ENCODE measurements around the gene WASHC4.
"Not testable (repeated sequence)": the region's sequence is repeated elsewhere in the genome, so short reads cannot be mapped to it uniquely, and the experiment has no call there.

WASHC4 gene

GRCh38 chr12:105090361-105090760 lies 17.2 kb upstream of the WASHC4 start:
- H2BK12ac ChIP-seq (ENCODE audit: low read length), result no peak overlapping the region
- no peaks in the 10 kb centered on the region for H3K79me1 ChIP-seq (ENCODE audit: low read length)
- no peak overlapping the region for H4K12ac ChIP-seq (ENCODE audit: low read depth, low read length)
- H2BK120ac ChIP-seq (ENCODE audit: insufficient read depth, low read length, poor library complexity), result no peak overlapping the region
- no peaks in the 10 kb centered on the region for H3K79me2 ChIP-seq (ENCODE audit: control insufficient read depth, insufficient read depth, low read length, poor library complexity)
- H3K9ac ChIP-seq (ENCODE audit: low read length), result no peak overlapping the region
- no peak overlapping the region for H4K91ac ChIP-seq (ENCODE audit: low read depth, low read length)
- H2BK5ac ChIP-seq (ENCODE audit: low read depth, low read length, poor library complexity), result no peak overlapping the region
- no peak overlapping the region for H3K14ac ChIP-seq (ENCODE audit: low read length)
- H3K27ac ChIP-seq (ENCODE audit: low read depth, low read length), result no peak overlapping the region
- H4K8ac ChIP-seq (ENCODE audit: low read depth, low read length), result no peak overlapping the region
- DNase-seq, result no peak
- H3K23ac ChIP-seq (ENCODE audit: low read length), result no peak overlapping the region
- no CpG with 5 or more reads among the region's 6 CpGs for WGBS (ENCODE audit: extremely low coverage, insufficient coverage, insufficient read length)
- no peak overlapping the region for H3K4me3 ChIP-seq (ENCODE audit: low read depth, low read length)
- peaks cover 2% of the 10 kb centered on the region for H3K9me3 ChIP-seq (ENCODE audit: insufficient read depth, low read depth, low read length)
- no peak overlapping the region for H2AFZ ChIP-seq (ENCODE audit: insufficient read depth, low read length, poor library complexity)
- H3K36me3 ChIP-seq (ENCODE audit: control insufficient read depth in 1 of 2, insufficient read depth in 2 of 2, low read length in 2 of 2), result peaks cover 1 to 2% of the 10 kb centered on the region in 2 experiments
- no peaks in the 10 kb centered on the region for H3K4me1 ChIP-seq (ENCODE audit: control insufficient read depth in 1 of 2, insufficient read depth in 2 of 2, low read length in 2 of 2)
- no peak overlapping the region for H3K18ac ChIP-seq (ENCODE audit: low read length)
- no peak overlapping the region for H3K4ac ChIP-seq (ENCODE audit: low read depth, low read length)
- no peaks in the 10 kb centered on the region for H3K27me3 ChIP-seq (ENCODE audit: insufficient read depth, low read length)
- no peak overlapping the region for H2AK5ac ChIP-seq (ENCODE audit: low read length)
- no peak overlapping the region for H3K4me2 ChIP-seq (ENCODE audit: low read length)

- Histone ChIP-seq H3K79me1 (ENCODE audit: low read length) (no peaks in the 10 kb centered on the region), H4K91ac (ENCODE audit: low read depth, low read length) (no peak overlapping the region), H3K4me1 (ENCODE audit: control insufficient read depth in 1 of 2, insufficient read depth in 2 of 2, low read length in 2 of 2) (no peaks in the 10 kb centered on the region), H3K23ac (ENCODE audit: low read length) (no peak overlapping the region), H4K12ac (ENCODE audit: low read depth, low read length) (no peak overlapping the region), H3K27me3 (ENCODE audit: insufficient read depth, low read length) (no peaks in the 10 kb centered on the region), H2AK5ac (ENCODE audit: low read length) (no peak overlapping the region), H3K27ac (ENCODE audit: low read depth, low read length) (no peak overlapping the region), H3K79me2 (ENCODE audit: control insufficient read depth, insufficient read depth, low read length, poor library complexity) (no peaks in the 10 kb centered on the region), H4K8ac (ENCODE audit: low read depth, low read length) (no peak overlapping the region), H3K18ac (ENCODE audit: low read length) (no peak overlapping the region), H3K4ac (ENCODE audit: low read depth, low read length) (no peak overlapping the region), H2AFZ (ENCODE audit: insufficient read depth, low read length, poor library complexity) (no peak overlapping the region), H3K9ac (ENCODE audit: low read length) (no peak overlapping the region), H3K4me2 (ENCODE audit: low read length) (no peak overlapping the region), H3K14ac (ENCODE audit: low read length) (no peak overlapping the region), H2BK120ac (ENCODE audit: insufficient read depth, low read length, poor library complexity) (no peak overlapping the region), H2BK12ac (ENCODE audit: low read length) (no peak overlapping the region), H2BK5ac (ENCODE audit: low read depth, low read length, poor library complexity) (no peak overlapping the region), H3K36me3 (ENCODE audit: control insufficient read depth in 1 of 2, insufficient read depth in 2 of 2, low read length in 2 of 2) (peaks cover 1 to 2% of the 10 kb centered on the region in 2 experiments), H3K9me3 (ENCODE audit: insufficient read depth, low read depth, low read length) (peaks cover 2% of the 10 kb centered on the region), H3K4me3 (ENCODE audit: low read depth, low read length) (no peak overlapping the region)
- no CpG with 5 or more reads among the region's 4 CpGs for WGBS (ENCODE audit: extremely low coverage, insufficient coverage, insufficient read length)
- peak in 1 of 2 donors; percentile 31 for DNase-seq
These were observed 15.9 kb upstream of the WASHC4 start for GRCh38 chr12:105091476-105092206.

GRCh38 chr12:105092336-105092735 lies 15.2 kb upstream of the WASHC4 start:
- Histone ChIP-seq H3K9me3 (ENCODE audit: insufficient read depth, low read depth, low read length) (peaks cover 4% of the 10 kb centered on the region), H3K27ac (ENCODE audit: low read depth, low read length) (no peak overlapping the region), H3K9ac (ENCODE audit: low read length) (no peak overlapping the region), H3K14ac (ENCODE audit: low read length) (no peak overlapping the region), H2BK12ac (ENCODE audit: low read length) (no peak overlapping the region), H3K79me1 (ENCODE audit: low read length) (no peaks in the 10 kb centered on the region), H3K18ac (ENCODE audit: low read length) (no peak overlapping the region), H3K27me3 (ENCODE audit: insufficient read depth, low read length) (no peaks in the 10 kb centered on the region), H2BK120ac (ENCODE audit: insufficient read depth, low read length, poor library complexity) (no peak overlapping the region), H4K8ac (ENCODE audit: low read depth, low read length) (no peak overlapping the region), H3K36me3 (ENCODE audit: control insufficient read depth in 1 of 2, insufficient read depth in 2 of 2, low read length in 2 of 2) (peaks cover 1 to 2% of the 10 kb centered on the region in 2 experiments), H2BK5ac (ENCODE audit: low read depth, low read length, poor library complexity) (no peak overlapping the region), H4K91ac (ENCODE audit: low read depth, low read length) (no peak overlapping the region), H3K4ac (ENCODE audit: low read depth, low read length) (no peak overlapping the region), H3K79me2 (ENCODE audit: control insufficient read depth, insufficient read depth, low read length, poor library complexity) (no peaks in the 10 kb centered on the region), H2AFZ (ENCODE audit: insufficient read depth, low read length, poor library complexity) (no peak overlapping the region), H4K12ac (ENCODE audit: low read depth, low read length) (no peak overlapping the region), H3K23ac (ENCODE audit: low read length) (no peak overlapping the region), H3K4me2 (ENCODE audit: low read length) (peak overlapping the region; percentile 67), H3K4me3 (ENCODE audit: low read depth, low read length) (no peak overlapping the region), H2AK5ac (ENCODE audit: low read length) (no peak overlapping the region), H3K4me1 (ENCODE audit: control insufficient read depth in 1 of 2, insufficient read depth in 2 of 2, low read length in 2 of 2) (no peaks in the 10 kb centered on the region)
- peak; percentile 61 to 70 for DNase-seq
- no CpG with 5 or more reads among the region's 13 CpGs for WGBS (ENCODE audit: extremely low coverage, insufficient coverage, insufficient read length)

GRCh38 chr12:105095338-105095737 lies 12.2 kb upstream of the WASHC4 start:
- not testable (repeated sequence) for H3K27me3 ChIP-seq (ENCODE audit: insufficient read depth, low read length); H4K12ac ChIP-seq (ENCODE audit: low read depth, low read length); H2BK12ac ChIP-seq (ENCODE audit: low read length); H2AK5ac ChIP-seq (ENCODE audit: low read length); H3K79me1 ChIP-seq (ENCODE audit: low read length); H2BK5ac ChIP-seq (ENCODE audit: low read depth, low read length, poor library complexity); H3K4ac ChIP-seq (ENCODE audit: low read depth, low read length); H4K91ac ChIP-seq (ENCODE audit: low read depth, low read length); H3K4me2 ChIP-seq (ENCODE audit: low read length); H3K9ac ChIP-seq (ENCODE audit: low read length); H3K14ac ChIP-seq (ENCODE audit: low read length); H3K4me1 ChIP-seq (ENCODE audit: control insufficient read depth in 1 of 2, insufficient read depth in 2 of 2, low read length in 2 of 2); H3K27ac ChIP-seq (ENCODE audit: low read depth, low read length); H3K18ac ChIP-seq (ENCODE audit: low read length); H2AFZ ChIP-seq (ENCODE audit: insufficient read depth, low read length, poor library complexity); H3K23ac ChIP-seq (ENCODE audit: low read length); H2BK120ac ChIP-seq (ENCODE audit: insufficient read depth, low read length, poor library complexity); H3K9me3 ChIP-seq (ENCODE audit: insufficient read depth, low read depth, low read length); H4K8ac ChIP-seq (ENCODE audit: low read depth, low read length); H3K4me3 ChIP-seq (ENCODE audit: low read depth, low read length); H3K79me2 ChIP-seq (ENCODE audit: control insufficient read depth, insufficient read depth, low read length, poor library complexity); H3K36me3 ChIP-seq (ENCODE audit: control insufficient read depth in 1 of 2, insufficient read depth in 2 of 2, low read length in 2 of 2)
- WGBS (ENCODE audit: extremely low coverage, insufficient coverage, insufficient read length), result no CpG with 5 or more reads among the region's 5 CpGs
- peak in 1 of 2 donors; percentile 10 for DNase-seq
